HG03571 (cell line): ENCODE measurements around the gene IGF1.

ENCODE experiments used
- ATAC-seq: cut with Tn5 transposase; IDR thresholded peaks from one replicate; pipeline ENCODE4 v1.9.1; 2021; ENCODE audit not compliant: unreplicated experiment

The IGF1 gene

DNA sequence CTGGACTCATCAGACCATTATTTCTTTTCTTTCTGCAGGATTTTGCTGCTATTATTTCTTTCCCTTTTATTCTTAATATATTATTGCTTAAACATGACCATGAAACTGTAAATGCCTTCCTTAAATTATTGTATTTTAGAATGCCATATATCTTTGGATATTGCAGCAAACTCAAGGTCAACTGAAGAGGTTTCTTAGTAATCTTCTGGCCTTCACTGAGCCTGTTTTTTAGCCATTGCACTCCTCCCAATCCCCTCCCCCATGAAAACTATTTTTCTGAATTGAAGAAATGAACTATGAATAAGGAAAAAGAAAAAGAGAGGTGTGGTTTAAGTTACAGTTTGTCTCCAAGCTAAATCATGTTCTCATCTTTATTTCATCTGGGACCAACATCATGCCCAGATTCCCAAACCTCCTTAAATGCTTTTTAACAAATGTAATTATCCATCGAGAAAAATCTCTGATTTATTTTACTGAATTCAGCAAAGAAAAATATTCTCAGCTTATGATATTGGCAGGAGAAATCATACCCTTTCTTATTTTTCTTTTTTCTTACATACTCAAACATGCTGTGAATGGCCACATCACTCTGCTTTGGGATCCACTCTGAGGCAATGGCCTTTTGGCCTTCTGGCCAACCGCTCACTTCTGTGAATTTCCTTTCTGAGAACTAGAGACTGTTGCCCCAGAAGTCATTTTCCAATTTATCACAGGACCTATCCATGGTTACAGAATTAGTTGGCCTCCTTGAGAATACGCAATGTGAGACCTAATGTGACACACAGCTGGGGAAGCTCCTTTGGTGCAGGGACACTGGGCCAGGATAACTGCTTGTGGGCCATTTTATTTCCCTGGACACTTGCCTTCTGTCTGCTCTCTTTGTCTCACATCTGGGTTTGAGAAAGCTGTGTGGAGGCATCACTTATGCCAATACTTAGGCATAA, 50.9 kb downstream of the IGF1 start:
- no peak for ATAC-seq

- ATAC-seq = no peak
Measured at GRCh38 chr12:102427543-102427941, 52.8 kb downstream of the IGF1 start.

DNA sequence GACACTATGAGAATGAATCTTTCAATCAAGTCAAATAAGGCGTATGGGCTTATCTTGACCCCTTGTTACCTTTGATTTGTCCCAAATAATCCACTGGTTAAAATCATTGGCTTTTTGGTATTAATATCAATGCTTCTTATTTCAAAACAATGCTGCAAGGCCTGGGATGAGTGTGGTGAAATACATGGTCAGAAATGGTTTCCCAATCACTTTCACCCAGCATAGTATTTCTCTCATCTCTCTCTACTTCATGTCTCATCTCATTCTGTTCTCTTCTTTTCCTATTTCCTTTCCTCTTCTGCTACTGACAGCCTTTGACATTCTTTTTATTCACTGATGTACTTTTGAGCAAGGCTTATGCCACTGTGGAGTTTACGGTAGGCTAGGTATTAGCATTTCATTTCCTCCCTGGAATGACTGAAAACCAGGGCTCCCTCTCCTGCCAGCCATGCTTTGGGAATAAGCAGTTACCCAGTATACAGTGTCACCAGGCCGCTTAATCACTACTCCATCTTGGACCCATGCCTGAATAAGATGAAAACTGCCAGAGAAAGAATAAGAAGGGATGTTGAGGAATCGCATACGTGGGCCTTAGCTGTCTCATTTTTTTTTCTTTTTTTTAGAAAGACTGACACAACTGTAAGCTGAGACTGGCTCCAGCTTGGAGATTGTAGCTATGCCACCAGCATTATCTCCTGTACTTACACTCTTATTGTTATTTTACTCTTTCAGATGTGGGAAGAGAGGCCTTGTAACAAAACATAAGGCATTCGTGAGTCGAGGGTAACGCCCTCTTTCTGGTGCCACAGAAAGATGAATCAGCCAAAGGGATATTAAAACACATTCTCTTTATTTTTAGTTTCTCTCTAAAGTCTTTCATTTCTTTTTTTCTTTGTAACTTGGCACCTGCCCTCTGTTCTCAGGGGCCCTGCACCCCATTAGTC, 53.5 kb downstream of the IGF1 start:
- no peak for ATAC-seq

GRCh38 chr12:102425109-102426039, 55.0 kb downstream of the IGF1 start:
- ATAC-seq = no peak

GRCh38 chr12:102423462-102423861, 56.9 kb downstream of the IGF1 start:
- ATAC-seq = no peak

DNA sequence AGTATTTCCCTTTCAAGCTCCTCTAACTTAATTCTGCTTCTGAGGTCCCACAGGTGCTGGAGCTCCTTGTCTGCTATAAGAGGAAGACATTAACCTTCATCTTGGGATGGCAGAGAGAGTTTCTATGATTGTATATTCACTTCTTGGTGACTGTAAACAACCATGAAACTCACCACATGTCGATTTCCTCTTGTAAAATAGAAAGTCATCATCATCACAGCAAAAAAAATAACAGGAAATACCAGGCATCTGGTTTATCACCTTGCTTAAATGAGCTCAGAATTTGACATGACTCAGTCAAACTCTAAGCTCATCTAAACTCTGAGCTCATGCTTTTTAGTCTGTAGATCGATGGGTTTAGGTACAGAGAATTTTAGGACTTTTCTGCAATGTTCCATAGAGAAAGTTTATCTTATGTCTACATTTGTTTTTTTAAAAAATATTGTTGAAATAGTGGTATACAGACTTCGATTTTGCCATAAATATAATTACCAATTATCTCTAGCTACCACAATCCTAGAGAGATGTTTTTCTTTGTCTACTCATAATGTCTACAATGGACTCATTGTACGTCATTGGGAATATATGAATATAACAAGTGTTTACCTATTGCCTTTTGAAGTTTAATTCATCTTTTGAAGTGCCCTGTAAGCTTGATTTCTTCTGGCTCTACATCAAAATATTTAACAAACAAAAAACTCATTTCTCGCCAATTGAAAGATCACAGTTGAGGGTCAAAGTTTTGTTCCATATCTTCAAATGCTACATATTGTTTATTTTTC, 58.4 kb downstream of the IGF1 start:
- no peak for ATAC-seq

GRCh38 chr12:102419094-102419764, 61.1 kb downstream of the IGF1 start:
- ATAC-seq = no peak

- ATAC-seq = no peak
Measured at GRCh38 chr12:102417055-102417454, 63.3 kb downstream of the IGF1 start.

DNA sequence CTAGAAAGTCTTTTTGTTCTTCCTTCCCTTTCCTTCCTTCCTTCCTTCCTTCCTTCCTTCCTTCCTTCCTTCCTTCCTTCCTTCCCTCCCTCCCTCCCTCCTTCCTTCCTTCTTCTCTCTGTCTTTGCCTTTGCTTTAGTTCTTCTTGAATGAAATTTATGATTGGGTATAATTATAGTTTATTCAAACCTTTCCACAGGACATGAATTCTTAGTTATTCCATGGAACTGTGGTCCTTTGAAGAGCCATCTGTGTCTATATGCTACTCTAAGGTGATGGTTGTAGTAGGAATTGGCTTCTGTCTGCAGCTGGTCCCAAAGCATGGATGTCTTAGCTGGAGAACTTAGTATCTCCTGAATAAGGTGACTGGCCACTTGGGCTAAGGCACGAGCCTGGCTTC, 64.8 kb downstream of the IGF1 start:
- no peak for ATAC-seq

DNA sequence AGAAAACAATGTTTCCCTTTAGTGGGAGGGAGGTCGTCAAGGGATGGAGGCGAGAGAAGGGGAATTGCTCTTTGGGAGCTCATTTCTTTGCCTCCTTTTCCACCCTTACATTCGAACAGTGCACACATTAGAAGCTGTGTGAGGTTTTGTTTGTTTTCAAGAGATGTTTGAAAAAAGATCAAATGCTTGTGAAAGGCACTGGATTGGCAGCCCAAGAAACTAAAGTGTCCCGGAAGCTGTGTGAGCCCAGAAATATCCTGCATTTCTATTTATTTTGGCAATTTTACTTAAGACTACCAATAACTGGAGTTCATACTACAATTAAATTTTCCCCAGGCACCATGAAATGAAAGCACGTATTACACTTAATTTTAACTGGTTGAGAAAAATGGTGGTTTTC, 67.0 kb downstream of the IGF1 start:
- ATAC-seq = no peak

GRCh38 chr12:102410511-102410910, 69.9 kb downstream of the IGF1 start:
- no peak for ATAC-seq

GRCh38 chr12:102408487-102409297, 71.7 kb downstream of the IGF1 start:
- no peak for ATAC-seq

- no peak for ATAC-seq
Measured at GRCh38 chr12:102407776-102408486, 72.4 kb downstream of the IGF1 start.

DNA sequence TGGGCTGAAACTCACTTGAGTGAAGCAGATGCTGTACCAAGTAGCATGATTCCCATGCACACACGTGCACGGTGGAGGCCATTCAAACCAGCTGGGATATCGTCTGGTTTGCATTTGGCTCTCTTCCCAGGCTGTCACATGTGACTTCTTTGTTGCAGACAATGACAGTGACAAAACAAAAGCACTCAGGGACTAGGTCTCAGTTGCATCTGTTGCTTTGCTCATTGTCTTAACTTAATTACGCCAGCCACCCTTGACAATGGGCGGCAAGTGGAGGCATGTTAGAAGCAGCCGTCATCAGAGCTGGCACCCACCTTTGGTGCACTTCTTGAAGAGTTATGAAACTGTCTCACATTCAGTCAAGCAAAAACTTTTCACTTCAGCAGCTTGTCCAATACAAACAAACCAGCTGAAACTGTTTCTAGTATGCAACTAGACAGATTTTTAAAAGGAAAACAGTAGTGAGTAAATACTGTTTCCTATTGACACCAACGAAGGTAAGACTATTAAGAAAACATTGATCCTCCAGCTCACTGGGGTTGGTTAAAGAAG, 74.3 kb downstream of the IGF1 start:
- peak; percentile 71 for ATAC-seq

GRCh38 chr12:102401087-102401486, 79.3 kb downstream of the IGF1 start:
- no peak for ATAC-seq

- ATAC-seq = no peak
Measured at GRCh38 chr12:102399653-102400052, 80.7 kb downstream of the IGF1 start.

DNA sequence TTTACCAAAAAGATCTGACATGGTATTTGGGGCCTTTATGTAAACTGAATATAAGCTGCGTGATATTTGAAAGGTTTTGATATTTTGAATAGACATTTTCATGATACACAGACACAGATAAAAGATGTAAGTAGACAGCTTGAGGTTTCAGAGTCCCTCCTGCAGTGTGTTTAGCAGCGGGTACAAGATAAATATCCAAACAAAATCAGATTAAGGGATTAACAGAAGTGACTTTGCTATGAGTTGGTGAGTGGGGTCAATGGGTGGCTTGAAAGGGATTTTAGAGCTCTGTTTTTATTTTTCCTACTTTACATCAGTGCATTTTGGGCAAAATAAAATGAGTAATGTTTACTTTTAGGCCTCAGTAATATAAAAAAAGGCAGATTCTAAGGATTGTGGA, 84.1 kb downstream of the IGF1 start:
- no peak for ATAC-seq

DNA sequence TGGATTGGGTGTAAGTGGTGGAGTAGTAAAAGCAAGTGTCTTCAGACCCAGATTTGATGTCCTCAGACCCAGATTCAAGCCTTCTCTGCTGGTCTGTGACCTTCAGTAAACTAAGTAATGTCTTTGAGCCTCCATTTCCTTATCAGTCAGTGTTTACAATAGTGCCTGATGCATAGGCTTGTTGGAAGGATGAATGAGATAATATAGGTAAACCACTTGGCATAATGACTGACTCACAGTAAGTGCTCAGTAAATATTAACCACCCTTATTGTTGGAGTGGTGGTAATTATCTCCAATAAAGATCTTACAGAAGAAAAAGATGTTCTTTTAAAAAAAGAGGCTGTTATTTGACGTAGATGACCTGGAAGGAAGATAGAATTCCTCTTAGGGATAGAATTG, 86.2 kb downstream of the IGF1 start:
- ATAC-seq = no peak
